ENCODE results near the gene CEACAM5.

CEACAM5 gene

DNA sequence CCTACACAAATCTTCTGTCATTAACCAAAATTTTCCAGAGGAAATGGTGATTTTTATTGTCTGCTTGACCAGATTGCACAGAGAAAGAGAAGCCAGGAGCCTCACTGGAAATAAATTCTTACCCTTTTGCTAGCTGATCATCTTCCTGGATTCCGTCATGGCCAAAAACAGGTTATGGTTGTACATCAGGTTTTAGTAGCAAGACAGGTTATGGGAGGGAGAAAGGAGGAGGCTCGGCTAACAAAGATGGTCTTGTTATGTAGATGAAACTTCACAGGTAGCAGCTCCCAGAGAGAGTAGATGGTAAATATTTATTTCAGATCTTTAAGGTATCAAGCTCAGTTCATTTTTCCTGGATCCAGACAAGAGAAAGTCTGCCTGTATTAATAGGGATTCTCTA lies 68.3 kb downstream of the CEACAM5 start:
- H2BK5ac ChIP-seq (ENCODE audit: low read length), result no peak overlapping the region
- no peaks in the 10 kb centered on the region for H3K79me1 ChIP-seq (ENCODE audit: low read depth, low read length)
- no peak overlapping the region for H4K8ac ChIP-seq (ENCODE audit: low read depth, low read length)
- no CpG with 5 or more reads among the region's 2 CpGs for WGBS, 2 donors (ENCODE audit: extremely low coverage in 2 of 2, insufficient read length in 2 of 2, insufficient replicate concordance in 1 of 2)
- no peak for DNase-seq (ENCODE audit: low spot score)
- H3K9me3 ChIP-seq (replicated peaks in 1 of 2; ENCODE audit: control insufficient read depth in 2 of 2, insufficient read depth in 1 of 2, low read depth in 1 of 2, low read length in 2 of 2), result no peaks in the 10 kb centered on the region
- H3K14ac ChIP-seq (ENCODE audit: low read length), result no peak overlapping the region
- no peaks in the 10 kb centered on the region for H3K4me1 ChIP-seq (ENCODE audit: control insufficient read depth in 2 of 2, insufficient read depth in 1 of 2, low read depth in 1 of 2, low read length in 2 of 2)
- H3K4me2 ChIP-seq (ENCODE audit: insufficient read depth, low read length, poor library complexity, severe bottlenecking), result no peak overlapping the region
- no peak overlapping the region for H3K9ac ChIP-seq (ENCODE audit: low read depth, low read length, poor library complexity)
- H3K4me3 ChIP-seq (ENCODE audit: low read length in 2 of 2), result no peak overlapping the region
- H2BK15ac ChIP-seq (ENCODE audit: low read length), result no peak overlapping the region
- no peak overlapping the region for H2AFZ ChIP-seq (ENCODE audit: low read length)
- no peak overlapping the region for H4K91ac ChIP-seq (ENCODE audit: low read depth, low read length, poor library complexity)
- no peak overlapping the region for H2BK120ac ChIP-seq (ENCODE audit: low read depth, low read length)
- H3K4ac ChIP-seq (ENCODE audit: low read length), result no peak overlapping the region
- H3K27ac ChIP-seq (replicated peaks; ENCODE audit: low read length), result no peak overlapping the region
- H3K23ac ChIP-seq (ENCODE audit: low read depth, low read length, poor library complexity), result no peak overlapping the region
- H3K36me3 ChIP-seq (replicated peaks in 1 of 2; ENCODE audit: control insufficient read depth in 2 of 2, insufficient read depth in 2 of 2, low read length in 2 of 2), result no peaks in the 10 kb centered on the region
- H2BK12ac ChIP-seq (ENCODE audit: low read length), result no peak overlapping the region
- no peak overlapping the region for H3K18ac ChIP-seq (ENCODE audit: low read length)
- H2AK5ac ChIP-seq (ENCODE audit: low read depth, low read length), result no peak overlapping the region
- peaks cover 0 to 25% (median 0%) of the 10 kb centered on the region in 3 experiments for H3K27me3 ChIP-seq (ENCODE audit: control insufficient read depth in 3 of 3, insufficient read depth in 3 of 3, low read depth in 1 of 3, low read length in 3 of 3)

Data from neuronal stem cell (in vitro differentiated cells).